PC-3 (cell line): ENCODE measurements around the gene MYO5C.

Source experiments
- EZH2 ChIP-seq: fragments of 300-600 bp; sonication (generic); IDR thresholded peaks from one replicate; pipeline ENCODE4 v1.6.1; 2017; ENCODE audit warnings: antibody characterized with exemption, mild to moderate bottlenecking, low read length; ENCODE audit not compliant: unreplicated experiment
- TF ChIP-seq, protein P1 (sequence below): fragments of 300-600 bp; sonication (generic); conservative IDR thresholded peaks from 2 replicates; pipeline ENCODE4 v1.5.1; 2017; ENCODE audit warnings: antibody characterized with exemption, low read depth, mild to moderate bottlenecking, low read length

DNA sequence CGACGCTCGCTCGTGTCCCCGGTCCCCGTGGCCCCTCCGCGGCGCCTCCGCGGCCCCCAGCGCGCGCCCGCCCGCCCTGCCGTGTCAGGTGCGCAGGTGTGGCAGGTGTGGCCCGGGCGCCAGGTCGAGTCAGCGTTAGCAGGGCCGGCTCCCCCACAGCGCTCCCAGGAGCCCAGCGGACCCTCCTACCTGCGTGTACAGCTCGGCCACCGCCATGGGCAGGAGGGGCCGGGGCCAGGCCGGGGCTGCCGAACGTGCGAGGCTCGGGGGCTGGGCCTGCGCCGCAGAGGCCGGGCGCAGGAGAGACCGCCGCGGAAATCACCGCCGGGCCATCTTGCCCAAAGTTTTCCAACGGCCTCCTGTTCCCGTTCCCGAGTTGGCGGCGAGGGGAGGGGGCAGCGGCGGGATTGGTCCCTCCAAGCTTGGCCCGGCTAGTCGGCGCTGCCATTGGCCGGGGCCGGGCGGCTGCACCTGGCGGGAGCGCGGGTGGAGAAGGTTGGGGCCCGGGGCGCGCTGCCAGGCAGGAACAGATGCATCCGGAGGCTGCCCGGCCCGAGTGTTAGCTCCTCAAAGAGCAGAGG is at the start of gene MYO5C:
- TF ChIP-seq, protein P1, sequence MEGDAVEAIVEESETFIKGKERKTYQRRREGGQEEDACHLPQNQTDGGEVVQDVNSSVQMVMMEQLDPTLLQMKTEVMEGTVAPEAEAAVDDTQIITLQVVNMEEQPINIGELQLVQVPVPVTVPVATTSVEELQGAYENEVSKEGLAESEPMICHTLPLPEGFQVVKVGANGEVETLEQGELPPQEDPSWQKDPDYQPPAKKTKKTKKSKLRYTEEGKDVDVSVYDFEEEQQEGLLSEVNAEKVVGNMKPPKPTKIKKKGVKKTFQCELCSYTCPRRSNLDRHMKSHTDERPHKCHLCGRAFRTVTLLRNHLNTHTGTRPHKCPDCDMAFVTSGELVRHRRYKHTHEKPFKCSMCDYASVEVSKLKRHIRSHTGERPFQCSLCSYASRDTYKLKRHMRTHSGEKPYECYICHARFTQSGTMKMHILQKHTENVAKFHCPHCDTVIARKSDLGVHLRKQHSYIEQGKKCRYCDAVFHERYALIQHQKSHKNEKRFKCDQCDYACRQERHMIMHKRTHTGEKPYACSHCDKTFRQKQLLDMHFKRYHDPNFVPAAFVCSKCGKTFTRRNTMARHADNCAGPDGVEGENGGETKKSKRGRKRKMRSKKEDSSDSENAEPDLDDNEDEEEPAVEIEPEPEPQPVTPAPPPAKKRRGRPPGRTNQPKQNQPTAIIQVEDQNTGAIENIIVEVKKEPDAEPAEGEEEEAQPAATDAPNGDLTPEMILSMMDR = no peak
- no peak for TF ChIP-seq EZH2
